NAMALWA (cell line): Measurements from ENCODE around the gene ZNF675.
"Not testable (repeated sequence)": the region's sequence is repeated elsewhere in the genome, so short reads cannot be mapped to it uniquely, and the experiment has no call there.

Experiments
- DNase-seq: peaks from one replicate; pipeline ENCODE4 v3.0.0-alpha.2; 2015; ENCODE audit warnings: low spot score

The ZNF675 gene

DNA sequence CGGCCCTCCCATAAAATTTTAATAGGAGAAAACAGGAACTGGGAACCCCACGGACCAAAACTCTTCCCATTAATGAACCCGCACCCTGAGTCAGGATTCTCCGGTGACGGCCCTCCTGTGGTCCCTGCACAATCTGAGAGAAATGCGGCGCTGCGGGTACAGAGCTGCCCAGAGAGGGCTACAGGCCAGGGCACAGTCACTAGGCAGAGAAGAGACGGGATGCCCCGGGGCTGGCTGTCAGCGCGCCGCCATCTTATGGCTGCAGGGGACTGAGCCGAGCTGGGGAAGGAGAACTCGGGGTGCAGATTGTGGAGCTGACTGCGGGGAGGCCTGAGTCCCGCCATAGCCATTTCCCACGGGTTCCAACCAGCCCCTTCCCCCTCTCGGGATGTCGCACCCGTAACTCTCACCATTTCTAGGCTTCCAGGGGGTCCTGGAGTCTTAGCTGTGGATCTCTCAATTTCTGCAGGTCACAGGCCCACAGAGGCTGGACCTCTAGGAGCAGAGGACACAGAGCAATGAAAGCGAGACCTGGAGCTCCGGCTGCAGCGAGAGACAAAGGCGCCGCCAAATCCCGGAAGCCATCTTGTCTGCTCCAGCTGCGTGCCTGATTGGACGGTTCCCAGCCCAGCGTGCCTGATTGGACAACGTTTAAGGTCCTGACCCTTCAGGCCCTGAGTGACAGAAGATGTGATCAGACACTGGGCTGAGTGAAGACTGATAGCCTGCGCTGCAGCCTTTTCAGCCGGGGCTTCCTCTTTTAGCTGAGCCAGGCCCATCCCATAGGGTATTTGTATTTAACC is at the start of gene ZNF675:
Gene ZNF675 (minus strand): TSS at position 592 of the 803 bp plus-strand sequence. CDS start 179 bp downstream, at position 413.
- DNase-seq: peak; percentile 97

DNA sequence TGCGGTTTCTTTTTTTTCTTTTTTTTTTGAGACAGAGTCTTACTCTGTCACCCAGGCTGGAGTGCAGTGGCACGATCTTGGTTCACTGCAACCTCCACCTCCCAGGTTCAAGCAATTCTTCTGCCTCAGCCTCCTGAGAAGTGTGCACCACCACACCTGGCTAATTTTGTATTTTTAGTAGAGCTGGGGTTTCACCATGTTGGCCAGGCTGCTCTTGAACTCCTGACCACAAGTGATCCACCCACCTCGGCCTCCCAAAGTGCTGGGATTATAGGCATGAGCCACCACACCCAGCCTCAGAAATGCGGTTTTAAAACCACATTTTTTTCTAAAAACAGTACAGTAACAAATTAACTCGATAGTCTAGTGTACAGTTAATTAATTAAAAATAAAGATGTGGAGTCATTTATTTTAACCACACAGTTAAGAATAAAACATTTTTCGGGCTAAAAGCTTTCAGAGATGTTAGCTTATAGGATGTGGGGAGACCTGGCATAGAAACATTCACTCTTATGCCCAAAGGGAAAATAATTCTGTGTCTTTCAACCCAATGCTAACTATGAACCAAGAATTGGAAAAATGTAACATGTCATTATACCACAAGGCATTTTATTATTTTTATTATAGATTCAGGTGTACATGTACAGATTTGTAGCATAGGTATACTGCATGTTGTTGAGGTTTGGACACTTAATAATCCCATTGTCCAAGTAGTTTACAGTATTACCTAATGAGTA is 43.9 kb upstream of the ZNF675 start:
- DNase-seq: not testable (repeated sequence)

DNA sequence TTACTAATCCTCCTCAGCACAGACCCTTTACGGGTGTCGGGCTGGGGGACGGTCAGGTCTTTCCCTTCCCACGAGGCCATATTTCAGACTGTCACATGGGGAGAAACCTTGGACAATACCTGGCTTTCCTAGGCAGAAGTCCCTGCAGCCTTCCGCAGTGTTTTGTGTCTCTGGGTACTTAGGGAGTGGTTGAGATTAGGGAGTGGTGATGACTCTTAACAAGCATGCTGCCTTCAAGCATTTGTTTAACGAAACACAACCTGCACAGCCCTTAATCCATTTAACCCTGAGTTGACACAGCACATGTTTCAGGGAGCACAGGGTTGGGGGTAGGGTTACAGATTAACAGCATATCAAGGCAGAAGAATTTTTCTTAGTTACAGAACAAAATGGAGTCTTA is 37.1 kb upstream of the ZNF675 start:
- not testable (repeated sequence) for DNase-seq

DNA sequence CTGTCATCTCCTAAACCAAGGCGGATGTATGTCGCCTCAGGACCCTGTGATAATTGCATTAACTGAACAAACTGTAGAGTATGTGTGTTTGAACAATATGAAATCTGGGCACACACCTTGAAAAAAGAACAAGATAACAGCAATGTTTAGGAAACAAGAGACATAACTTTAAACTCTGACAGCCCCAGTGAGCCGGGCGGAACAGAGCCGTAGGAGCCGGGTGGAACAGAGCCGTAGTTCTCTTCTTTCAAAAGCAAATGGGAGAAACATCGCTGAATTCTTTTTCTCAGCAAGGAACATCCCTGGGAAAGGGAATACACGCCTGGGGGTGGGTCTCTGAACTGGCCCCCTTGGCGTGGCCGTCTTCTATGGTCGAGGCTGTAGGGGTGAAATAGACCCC is 31.8 kb upstream of the ZNF675 start:
- DNase-seq: no peak

DNA sequence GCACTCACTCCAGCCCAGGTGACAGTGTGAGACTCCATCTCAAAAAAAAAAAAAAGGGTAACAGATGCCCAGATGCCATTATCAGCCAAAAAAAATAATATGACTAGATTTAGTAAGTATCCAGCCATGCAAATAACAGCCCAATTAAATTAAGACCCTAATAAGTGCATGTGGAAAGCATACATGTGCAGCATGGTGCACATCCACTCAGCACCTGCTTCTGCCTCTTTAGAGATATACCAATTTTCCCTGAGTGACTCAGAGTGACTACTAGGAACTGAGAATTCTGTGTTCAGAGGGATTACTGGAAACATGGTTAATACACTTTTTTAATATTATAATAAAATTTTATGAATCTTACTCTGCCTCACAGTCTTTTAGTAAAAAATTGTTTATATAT is 29.8 kb upstream of the ZNF675 start:
- no peak for DNase-seq

DNA sequence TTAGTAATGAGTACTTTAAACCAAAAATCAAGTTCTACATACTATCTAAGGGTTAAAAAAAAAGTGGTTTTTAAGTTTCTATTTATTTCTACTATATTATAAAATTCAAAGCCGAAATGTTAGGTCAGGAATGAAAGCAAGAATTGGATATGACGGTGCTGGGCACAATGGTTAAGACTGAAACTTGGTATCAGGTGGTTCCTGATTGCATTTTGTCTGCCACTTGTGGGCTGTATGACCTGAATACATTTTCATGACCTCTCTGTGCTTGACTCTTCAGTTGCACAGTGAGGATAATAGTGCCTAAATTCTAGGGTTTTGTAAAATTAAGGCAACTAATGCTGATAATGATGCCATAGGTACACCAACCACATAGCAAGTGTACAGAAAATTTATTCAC is 22.3 kb upstream of the ZNF675 start:
- no peak for DNase-seq

DNA sequence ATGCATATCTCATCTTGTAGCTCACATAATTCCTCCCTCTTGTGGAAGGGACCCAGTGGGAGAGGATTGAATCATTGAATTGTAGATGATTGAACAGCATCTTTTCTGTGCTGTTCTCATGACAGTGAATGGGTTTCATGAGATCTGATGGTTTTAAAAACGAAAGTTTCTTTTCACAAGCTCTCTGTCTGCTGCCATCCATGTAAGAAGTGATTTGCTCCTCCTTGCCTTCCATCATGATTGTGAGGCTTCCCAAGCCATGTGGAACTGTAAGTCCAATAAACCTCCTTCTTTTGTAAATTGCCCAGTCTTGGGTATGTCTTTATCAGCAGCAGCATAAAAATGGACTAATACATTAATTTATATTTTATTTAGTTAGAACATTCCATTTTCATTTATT is 19.6 kb upstream of the ZNF675 start:
- no peak for DNase-seq

DNA sequence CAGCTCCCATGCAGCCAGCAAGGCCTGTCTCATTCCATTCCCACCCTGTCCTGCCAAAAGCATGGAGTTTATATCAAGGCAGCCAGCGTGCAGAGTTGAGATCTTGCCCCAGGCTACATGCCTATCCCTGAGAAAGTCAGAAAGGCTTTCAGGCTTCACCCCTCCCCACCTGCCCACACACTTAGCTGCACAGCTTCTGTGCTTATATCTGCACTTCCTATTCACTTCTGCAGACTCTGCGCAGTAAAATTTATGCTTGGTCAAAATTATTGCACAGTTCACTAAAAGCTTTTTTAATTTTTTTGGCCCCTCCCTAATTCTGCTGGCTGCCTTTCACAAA is 12.5 kb upstream of the ZNF675 start:
- no peak for DNase-seq

DNA sequence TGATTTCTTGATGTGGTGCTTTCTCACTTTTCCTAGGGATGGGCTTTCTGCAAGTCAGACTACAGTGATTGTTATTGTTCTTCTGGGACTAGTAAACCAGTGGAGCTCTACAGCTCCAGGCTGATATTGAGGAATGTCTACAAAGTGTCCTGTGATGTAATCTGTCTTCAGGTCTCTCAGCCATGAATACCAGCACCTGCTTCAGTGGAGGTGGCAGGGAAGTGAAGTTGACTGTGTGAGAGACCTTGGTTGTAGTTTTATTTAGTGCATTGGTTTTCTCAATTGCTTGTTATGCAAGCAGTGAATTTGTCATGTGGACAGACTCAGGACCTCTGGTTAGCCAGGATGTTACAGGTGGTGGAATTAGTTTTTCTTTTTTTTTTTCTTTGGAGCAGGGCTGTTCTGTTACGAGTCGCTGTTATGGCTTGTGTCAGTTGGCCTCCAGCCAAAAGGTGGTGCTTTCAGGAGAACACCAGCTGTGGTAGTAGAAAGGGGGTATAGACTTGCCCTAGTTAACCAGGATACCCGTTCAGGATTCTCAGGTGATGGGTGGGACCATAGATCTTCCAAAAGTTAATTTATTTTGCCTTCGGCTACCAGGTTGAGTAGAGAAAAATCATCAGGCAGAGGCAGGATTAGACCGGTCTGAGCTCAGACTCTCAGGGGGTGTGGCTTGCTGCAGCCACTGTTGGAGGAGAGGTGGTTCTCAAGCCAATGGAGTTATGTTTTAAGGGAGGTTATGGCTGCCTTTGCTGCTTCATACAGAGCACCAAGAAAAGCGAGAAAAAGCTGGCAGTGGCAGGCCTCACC is 11.9 kb upstream of the ZNF675 start:
- no peak for DNase-seq

DNA sequence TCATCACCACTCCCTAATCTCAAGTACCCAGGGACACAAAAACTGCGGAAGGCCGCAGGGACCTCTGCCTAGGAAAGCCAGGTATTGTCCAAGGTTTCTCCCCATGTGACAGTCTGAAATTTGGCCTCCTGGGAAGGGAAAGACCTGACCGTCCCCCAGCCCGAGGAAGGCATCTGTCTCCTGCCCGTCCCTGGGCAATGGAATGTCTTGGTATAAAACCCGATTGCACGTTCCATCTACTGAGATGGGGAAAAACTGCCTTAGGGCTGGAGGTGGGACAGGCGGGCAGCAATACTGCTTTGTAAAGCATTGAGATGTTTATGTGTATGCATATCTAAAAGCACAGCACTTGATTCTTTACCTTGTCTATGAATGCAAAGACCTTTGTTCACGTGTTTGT is 5.9 kb upstream of the ZNF675 start:
- not testable (repeated sequence) for DNase-seq

DNA sequence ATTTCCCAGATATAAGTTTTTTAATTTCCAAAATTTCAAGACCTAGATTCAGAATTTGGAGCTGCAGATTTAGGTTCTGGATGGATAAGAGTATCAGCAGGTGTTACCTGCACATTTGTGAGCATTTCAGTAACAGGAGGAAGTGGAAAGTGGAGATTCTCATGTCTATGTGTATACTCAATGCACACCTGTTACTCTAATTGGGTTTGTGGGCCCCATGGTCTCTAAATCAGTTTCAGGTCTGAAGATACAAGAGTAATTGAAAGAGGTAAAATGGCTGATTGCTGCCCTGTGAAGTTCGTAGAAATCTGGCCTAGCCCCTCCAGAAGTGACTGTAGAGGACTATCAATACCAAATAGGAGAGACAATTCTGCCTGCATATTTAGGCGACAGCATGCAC is 13.9 kb downstream of the ZNF675 start:
- DNase-seq: no peak

DNA sequence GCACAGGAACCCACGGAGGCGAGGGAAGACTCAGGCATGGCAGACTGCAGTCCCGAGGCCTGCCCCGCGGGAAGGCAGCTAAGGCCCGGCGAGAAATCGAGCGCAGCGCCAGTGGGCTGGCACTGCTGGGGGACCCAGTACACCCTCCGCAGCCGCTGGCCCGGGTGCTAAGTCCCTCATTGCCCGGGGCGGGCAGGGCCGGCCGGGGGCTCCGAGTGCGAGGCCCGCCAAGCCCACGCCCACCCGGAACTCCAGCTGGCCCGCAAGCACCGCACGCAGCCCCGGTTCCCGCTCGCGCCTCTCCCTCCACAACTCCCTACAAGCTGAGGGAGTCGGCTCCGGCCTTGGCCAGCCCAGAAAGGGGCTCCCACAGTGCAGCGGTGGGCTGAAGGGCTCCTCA is 18.4 kb downstream of the ZNF675 start:
- DNase-seq: not testable (repeated sequence)

DNA sequence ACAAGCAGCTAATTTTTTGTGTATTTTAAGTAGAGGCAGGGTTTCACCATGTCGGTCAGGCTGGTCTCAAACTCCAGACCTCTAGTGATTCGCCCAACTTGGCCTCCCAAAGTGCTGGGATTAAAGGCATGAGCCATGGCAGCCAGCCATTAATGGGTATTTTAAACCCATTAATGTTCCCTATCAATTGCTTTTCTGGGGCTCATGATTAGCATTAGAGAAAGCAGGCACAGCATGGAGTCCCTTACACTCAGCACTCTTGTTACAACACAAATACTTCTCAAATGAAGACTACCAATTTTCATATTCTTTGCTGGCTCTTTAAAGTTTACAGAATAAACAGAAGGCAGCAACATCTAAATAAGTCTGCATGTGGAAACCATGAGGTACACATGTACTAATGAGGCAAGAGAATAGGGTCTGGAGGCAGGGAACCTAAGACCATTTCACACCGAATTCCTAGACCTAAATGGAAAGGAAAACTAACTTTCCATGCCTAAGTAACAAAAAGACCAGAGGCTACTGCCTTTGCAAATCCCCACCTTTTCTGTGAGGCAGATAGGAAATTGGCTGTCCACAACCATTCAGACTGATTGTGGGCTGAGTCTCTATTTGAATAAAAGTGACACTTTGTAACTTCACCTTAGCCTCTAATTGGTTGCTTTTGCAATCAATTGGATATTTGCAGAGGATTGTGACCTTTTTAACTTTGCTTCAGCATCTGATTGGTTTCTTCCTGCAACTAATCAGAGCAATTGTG is 21.2 kb downstream of the ZNF675 start:
- no peak for DNase-seq

DNA sequence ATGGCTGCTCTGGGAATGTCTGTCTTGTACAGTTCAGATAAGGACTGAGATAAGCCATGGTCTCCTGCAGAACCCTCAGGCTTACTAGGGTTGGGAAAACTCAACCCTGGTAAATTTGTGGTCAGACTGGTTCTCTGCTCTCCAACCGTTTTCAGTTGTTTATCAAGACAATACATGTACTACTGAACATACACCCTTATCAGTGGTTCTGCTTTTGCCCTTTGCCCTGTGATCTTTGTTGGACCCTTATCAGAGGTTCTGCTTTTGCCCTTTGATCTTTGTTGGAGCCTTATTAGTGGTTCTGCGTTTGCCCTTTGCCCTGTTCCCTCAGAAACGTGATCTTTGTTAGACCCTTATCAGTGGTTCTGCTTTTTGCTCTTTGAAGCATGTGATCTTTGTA is 37.2 kb downstream of the ZNF675 start:
- DNase-seq: not testable (repeated sequence)
